Cerebellar cortex (tissue), 1 donor: ENCODE results near the gene EPB41L4B.
"Not testable (repeated sequence)": the region's sequence is repeated elsewhere in the genome, so short reads cannot be mapped to it uniquely, and the experiment has no call there.

ENCODE experiments used
- DNase-seq: peaks from one replicate; pipeline ENCODE4 v3.0.0-alpha.2; 2015; ENCODE audit warnings: low spot score

EPB41L4B gene

DNA sequence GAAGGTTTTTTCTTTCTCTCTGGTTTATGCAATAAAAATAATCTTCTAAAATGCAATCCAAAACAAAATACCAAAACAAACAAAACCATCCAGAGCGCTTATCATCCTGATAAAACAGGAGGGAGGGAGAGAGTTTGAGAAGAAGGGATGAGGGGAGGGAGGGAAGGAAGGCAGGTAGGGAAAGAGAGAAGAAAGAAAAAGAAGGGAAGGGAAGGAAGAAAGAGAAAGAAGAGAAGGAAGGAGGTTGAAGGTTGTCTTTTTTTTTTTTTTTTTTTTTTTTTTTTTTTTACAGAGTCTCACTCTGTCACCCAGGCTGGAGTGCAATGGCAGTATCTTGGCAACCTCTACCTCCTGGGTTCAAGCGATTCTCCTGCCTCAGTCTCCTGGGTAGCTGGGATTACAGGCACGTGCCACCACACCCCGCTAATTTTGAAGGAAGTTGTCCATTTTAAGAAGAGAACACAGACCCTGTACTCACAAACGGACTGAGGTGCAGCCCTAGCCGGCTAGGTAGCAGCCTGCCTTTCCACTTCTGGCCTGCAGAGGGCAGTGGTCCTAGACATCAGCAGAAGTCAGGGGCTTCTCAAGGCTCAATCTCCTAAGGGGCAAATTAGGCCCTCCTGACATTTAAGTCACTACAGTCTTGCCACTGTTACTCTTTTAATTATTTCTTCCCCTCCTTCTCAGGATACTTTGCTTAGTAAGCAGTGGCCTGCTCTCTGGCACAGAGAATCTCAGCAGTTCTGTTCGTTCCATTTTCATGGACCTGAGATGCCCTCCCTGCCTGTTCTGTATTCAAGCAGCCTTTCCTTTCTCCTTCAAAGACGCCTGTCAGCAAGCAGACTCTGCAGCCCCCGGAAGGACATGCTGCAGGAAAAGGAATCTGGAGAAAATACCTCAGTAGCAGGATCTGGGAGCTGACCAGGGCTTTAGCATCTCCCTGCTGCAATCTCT lies 76.4 kb downstream of the EPB41L4B start:
- DNase-seq: peak; percentile 82

DNA sequence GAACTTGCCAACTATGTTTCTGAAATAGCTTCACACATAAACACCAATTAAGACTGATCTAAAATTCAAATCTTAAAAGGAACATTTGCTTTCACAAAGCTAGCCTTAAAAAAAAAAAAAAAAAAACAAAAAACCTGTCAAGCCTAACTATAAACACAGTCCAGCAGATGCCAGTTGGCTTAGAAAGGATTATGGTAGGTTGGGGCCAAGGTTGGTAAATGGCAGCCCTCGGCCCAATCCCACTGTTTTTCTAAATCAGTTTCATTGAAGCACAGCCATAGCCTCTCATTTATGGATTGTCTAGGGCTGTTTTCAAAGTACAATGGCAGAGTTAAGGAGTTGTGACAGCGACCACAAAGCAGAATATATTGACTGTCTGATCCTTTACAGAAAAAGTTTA lies 78.1 kb downstream of the EPB41L4B start:
- DNase-seq: peak; percentile 54

DNA sequence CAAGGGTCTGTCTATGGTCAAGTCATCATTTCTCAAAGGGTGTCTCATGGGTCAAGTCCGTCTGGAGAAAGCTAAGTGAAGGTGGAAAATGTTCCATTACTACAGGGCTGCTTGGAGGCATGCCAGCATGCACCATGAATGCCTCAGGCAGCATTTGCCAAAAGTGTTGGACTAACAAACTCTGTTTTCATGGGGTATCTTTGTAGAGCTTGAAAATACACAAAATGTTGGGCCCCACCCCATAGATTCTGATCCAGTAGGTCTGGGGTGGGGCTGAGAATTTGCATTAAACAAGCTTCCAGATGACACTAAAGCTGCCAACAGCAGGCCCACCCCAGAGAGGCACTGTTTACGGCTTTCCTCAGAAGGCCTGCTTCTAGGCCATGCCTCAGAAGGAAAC lies 78.8 kb downstream of the EPB41L4B start:
- DNase-seq: peak; percentile 30

- no peak for DNase-seq
Observed at GRCh38 chr9:109241207-109241606, 79.7 kb downstream of the EPB41L4B start.

- no peak for DNase-seq
Observed at GRCh38 chr9:109239240-109239639, 81.6 kb downstream of the EPB41L4B start.

GRCh38 chr9:109238655-109239054 lies 82.2 kb downstream of the EPB41L4B start:
- peak; percentile 11 for DNase-seq

- no peak for DNase-seq
Observed at GRCh38 chr9:109238125-109238524, 82.7 kb downstream of the EPB41L4B start.

DNA sequence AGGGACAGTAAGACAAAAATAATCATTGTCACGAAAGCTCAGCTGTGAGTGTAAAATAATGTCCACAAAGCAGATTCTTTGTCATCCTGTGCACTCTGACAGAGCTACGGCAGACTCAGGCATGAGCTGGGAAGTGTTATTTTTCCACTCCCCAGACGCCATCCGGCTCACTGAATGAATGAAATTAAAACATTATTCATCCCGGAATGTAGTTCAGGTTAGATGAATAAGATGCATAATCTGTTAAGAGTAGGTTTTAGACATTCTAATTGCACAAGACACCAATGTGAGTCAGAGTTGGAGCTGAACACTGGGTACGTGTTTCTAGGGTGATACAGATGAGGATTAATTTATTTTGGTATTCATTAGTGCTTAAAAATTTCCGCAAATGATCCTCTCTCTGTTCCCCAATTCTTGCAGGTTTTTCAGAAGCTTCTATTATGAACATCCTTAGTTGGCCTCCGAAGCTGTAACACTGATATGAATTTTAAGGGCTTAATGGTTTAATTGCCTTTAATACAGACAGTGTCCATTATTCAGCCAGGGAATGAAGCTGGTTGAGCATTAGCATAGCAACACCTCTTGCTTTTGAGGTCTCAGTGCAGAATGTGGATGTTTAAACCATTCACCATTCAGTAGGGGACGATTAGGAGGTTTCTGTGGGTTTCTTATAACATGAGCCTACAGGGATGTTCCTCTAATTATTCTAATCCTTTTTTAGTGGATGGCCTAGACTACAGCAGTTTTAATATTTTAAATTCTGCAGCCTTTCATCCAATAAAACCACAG lies 88.2 kb downstream of the EPB41L4B start:
- no peak for DNase-seq

DNA sequence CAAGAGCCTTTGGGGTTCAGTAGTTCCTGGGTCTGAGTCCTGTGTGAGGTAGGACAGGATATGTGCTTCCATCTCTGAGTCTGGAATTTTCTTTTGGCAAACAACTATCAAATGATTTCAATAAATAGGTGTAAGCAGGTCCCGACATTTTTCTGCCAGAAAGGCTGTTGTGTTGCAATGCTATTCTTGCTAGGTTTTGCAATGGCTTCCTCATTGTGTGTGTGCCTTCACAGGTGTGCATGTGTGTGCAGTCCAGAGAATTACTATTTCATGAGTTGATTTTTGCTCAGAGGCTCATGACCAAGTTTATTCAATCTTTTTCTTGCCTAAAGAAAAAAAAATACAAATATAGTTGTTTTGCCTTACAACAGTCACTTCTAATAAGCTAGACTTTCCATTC lies 89.3 kb downstream of the EPB41L4B start:
- no peak for DNase-seq

- no peak for DNase-seq
Observed at GRCh38 chr9:109230277-109230676, 90.6 kb downstream of the EPB41L4B start.

DNA sequence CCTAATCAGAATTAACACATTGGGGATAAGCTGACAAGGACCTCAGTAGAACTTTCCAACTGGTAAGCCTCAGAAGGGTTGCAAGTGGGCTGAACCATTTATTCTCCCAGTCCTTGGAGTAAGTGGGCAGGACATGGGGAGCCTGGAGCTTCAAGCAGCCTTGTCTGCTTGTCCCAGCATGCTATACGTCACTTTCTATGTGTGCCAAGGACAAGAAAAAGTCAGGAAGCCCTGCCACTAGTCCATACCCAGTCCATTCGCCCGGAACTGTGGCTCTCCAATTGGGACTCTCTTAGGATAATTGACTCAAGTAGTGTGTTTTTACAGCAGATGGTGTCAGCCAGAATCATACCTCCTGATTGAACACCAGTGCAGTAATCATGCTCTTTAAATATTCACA lies 91.2 kb downstream of the EPB41L4B start:
- peak; percentile 16 for DNase-seq

GRCh38 chr9:109228093-109228642 lies 92.7 kb downstream of the EPB41L4B start:
- no peak for DNase-seq

GRCh38 chr9:109225629-109226028 lies 95.2 kb downstream of the EPB41L4B start:
- DNase-seq: no peak

DNA sequence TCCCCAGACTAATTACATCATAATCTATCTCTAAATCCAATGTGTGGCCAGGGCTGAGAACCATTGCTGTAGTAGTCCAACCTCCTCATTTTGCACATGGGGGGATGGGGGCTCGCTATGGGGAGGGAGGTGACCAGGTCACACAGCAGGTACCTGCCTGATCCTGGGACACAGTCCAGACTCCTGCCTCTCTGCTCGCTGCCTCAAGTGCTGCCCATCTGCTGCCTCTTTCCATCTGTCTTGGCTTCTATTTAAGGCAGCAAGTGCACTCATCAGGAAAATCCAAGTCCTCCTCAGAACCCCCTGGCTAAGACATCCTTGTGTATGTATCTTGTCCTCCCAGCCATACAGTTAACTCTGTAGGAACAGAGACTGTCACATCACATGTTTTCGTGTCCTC lies 96.1 kb downstream of the EPB41L4B start:
- peak; percentile 97 for DNase-seq

DNA sequence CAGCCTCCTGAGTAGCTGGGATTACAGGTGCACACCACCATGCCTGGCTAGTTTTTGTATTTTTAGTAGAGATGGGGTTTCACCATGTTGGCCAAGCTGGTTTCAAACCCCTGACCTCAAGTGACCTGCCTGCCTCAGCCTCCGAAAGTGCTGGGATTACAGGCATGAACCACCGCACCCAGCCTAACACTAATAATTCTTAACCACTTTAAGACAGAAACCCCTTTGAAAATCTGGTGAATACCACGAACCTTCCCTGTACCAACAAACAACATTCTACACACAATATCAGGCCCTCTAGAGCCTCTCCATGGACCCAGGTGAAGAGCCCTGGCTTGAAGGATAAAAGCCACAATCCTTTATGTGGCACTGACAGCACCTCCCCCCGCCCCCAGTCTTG lies 102.6 kb downstream of the EPB41L4B start:
- not testable (repeated sequence) for DNase-seq

- no peak for DNase-seq
Observed at GRCh38 chr9:109214414-109214813, 106.4 kb downstream of the EPB41L4B start.

DNA sequence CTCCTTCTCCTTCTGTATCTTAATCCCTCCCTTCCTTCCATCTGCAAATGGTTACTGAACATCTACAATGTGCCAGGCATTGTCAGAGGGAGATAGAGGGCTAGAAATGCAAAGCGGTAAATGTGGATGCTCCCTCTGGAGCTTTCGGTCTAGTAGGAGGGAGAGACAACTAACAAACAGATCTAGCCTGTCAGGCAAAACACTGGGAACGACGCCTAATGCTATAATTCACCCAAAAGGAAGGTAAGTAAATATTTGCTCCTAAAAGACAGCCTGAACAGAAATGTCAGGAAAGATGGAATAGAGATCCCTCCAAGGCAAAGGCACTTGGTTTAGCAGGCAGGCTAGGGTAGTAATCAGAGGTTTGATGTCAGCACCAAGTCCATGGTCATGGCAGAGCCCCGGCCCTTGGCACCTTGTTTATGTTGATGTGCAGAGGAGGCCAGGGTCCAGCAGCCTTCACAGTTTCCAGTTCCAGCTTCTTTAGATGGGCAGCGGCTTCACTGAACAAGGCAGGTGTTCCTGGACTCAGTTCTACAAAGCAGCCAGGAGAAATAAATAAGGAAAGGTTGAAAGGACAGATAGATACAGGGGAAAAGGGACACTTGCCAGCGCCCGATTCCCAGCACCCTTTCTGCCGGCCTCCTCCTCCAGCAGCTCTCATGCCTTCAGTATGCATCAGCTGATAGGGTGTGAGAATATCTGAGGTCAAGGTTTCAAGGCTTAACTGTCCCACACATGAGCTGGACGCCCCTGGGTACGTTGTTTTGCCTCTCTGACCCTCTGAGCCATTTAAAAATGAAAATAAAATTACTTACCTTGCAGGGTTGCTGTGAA lies 107.4 kb downstream of the EPB41L4B start:
- DNase-seq: no peak

GRCh38 chr9:109212768-109213167 lies 108.1 kb downstream of the EPB41L4B start:
- DNase-seq: no peak

- DNase-seq: no peak
Observed at GRCh38 chr9:109206670-109207069, 114.2 kb downstream of the EPB41L4B start.

DNA sequence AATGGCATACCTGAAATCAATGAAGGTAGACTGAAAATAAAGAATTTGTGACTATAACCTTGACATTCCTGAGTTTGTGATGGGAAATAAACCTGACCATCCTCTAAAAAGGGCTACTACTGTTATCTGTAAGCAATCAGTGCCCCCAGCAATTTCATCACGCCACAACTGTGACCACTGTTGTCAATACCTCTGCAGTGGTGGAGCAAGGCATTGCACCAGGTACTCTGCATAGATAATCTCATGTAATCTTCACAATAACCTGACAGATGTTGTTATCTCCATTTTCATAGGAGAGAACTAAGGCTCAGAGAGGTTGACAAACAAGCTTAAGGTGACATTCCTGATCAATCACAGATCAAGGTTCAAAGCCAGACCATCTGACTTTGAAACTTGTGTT lies 115.3 kb downstream of the EPB41L4B start:
- DNase-seq: no peak

DNA sequence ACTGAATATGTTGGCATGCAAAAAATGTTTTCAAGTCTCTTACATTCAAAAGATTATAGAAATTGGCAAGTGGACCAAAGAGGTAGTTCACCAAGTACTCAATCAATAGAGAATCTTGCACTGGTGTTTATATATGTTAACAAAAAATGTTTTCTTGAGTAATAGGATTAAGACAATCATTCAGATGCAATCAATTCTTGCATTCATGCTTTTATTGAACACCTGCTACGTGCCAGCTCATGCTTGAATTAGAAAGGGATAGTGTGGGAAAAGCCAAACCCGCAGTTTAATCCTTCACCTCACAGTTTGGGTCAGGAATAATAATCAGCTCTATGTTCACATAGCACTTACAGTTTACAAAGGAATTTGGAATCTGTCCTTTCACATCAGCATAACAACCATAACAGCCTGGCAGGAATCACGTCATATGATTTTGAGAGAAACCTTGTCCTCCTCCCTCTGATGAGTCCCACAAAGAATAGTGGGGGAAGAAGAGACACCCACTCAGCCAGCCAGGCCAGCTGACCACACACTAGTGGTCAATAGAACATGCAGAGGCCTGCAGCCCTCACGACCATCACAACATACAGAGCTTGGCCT lies 117.0 kb downstream of the EPB41L4B start:
- DNase-seq: no peak
